H9 (cell line): ENCODE data around the gene MSTO1. TPM values are rescaled to one million over a fixed set of nuclear protein-coding genes. Genes with fewer than 3 reads are reported as not detected.
A peak's percentile ranks its signal among the peaks of the same experiment; 100 is the strongest.

Experiments used
- DNase-seq: peaks from one replicate; pipeline ENCODE4 v3.0.0-alpha.2; 2017
- H2AFZ ChIP-seq: one replicate; pipeline ENCODE4 v1.6.1; 2013; ENCODE audit warnings: mild to moderate bottlenecking, low read length, control low read depth, moderate library complexity
- H2AK5ac ChIP-seq: 2 replicates; pipeline ENCODE4 v1.6.1; 2013; ENCODE audit warnings: low read length, control low read depth, mixed read lengths; ENCODE audit not compliant: insufficient read length
- H2BK120ac ChIP-seq: one replicate; pipeline ENCODE4 v1.6.1; 2013; ENCODE audit warnings: low read depth, mild to moderate bottlenecking, low read length, control low read depth, inconsistent platforms; ENCODE audit not compliant: poor library complexity, severe bottlenecking
- H2BK12ac ChIP-seq: 2 replicates; pipeline ENCODE4 v1.6.1; 2013; ENCODE audit warnings: low read length, control low read depth, mixed read lengths, low read depth; ENCODE audit not compliant: insufficient read length
- H2BK15ac ChIP-seq: 2 replicates; pipeline ENCODE4 v1.6.1; 2013; ENCODE audit warnings: low read depth, low read length, control low read depth
- H2BK20ac ChIP-seq: one replicate; pipeline ENCODE4 v1.6.1; 2013; ENCODE audit warnings: low read depth, mild to moderate bottlenecking, low read length, control low read depth, inconsistent platforms; ENCODE audit not compliant: poor library complexity, severe bottlenecking
- H2BK5ac ChIP-seq: 2 replicates; pipeline ENCODE4 v1.6.1; 2013; ENCODE audit warnings: low read length, control low read depth, mixed read lengths; ENCODE audit not compliant: insufficient read length
- H3K14ac ChIP-seq: 2 replicates; pipeline ENCODE4 v1.6.1; 2013; ENCODE audit warnings: low read length, control low read depth; ENCODE audit not compliant: insufficient read depth
- H3K18ac ChIP-seq: 2 replicates; pipeline ENCODE4 v1.6.1; 2013; ENCODE audit warnings: low read depth, mild to moderate bottlenecking, mixed read lengths, low read length, control low read depth; ENCODE audit not compliant: insufficient read length
- H3K23ac ChIP-seq: 2 replicates; pipeline ENCODE4 v1.6.1; 2013; ENCODE audit warnings: low read length, control low read depth, mixed read lengths, low read depth; ENCODE audit not compliant: insufficient read length
- H3K23me2 ChIP-seq: 2 replicates; pipeline ENCODE4 v1.6.1; 2013; ENCODE audit warnings: low read depth, mild to moderate bottlenecking, mixed read lengths, low read length, control low read depth; ENCODE audit not compliant: insufficient read length, poor library complexity, severe bottlenecking
- H3K27ac ChIP-seq: 2 replicates; pipeline ENCODE4 v1.5.1; 2013; ENCODE audit warnings: low read length, control low read depth, mixed read lengths, low read depth; ENCODE audit not compliant: insufficient read length
- H3K27me3 ChIP-seq: 2 replicates; pipeline ENCODE4 v1.6.1; 2013; ENCODE audit warnings: low read length, control low read depth, inconsistent platforms; ENCODE audit not compliant: insufficient read depth
- H3K4ac ChIP-seq: 2 replicates; pipeline ENCODE4 v1.6.1; 2013; ENCODE audit warnings: low read depth, mild to moderate bottlenecking, control low read depth, inconsistent platforms, low read length, moderate library complexity
- H3K4me1 ChIP-seq: 2 replicates; pipeline ENCODE4 v1.6.1; 2013; ENCODE audit warnings: low read length, control low read depth, inconsistent platforms; ENCODE audit not compliant: insufficient read depth
- H3K4me2 ChIP-seq: 2 replicates; pipeline ENCODE4 v1.6.1; 2013; ENCODE audit warnings: low read length, control low read depth, mixed read lengths; ENCODE audit not compliant: insufficient read length, insufficient read depth
- H3K56ac ChIP-seq: 2 replicates; pipeline ENCODE4 v1.6.1; 2013; ENCODE audit warnings: low read depth, mild to moderate bottlenecking, mixed read lengths, low read length, control low read depth; ENCODE audit not compliant: insufficient read length
- H3K79me1 ChIP-seq: 2 replicates; pipeline ENCODE4 v1.6.1; 2013; ENCODE audit warnings: low read depth, mild to moderate bottlenecking, moderate library complexity, low read length, control low read depth, inconsistent platforms; ENCODE audit not compliant: insufficient read depth, poor library complexity, severe bottlenecking
- H3K79me2 ChIP-seq: 2 replicates; pipeline ENCODE4 v1.6.1; 2013; ENCODE audit warnings: low read length, control low read depth, inconsistent platforms; ENCODE audit not compliant: insufficient read depth
- H3K9ac ChIP-seq: 2 replicates; pipeline ENCODE4 v1.6.1; 2013; ENCODE audit warnings: low read length, control low read depth, mixed read lengths; ENCODE audit not compliant: insufficient read length; ENCODE audit errors: extremely low read depth
- H3K9me3 ChIP-seq: one replicate; pipeline ENCODE4 v1.6.1; 2013; ENCODE audit warnings: low read depth, low read length, inconsistent platforms; ENCODE audit not compliant: control insufficient read depth
- H3T11ph ChIP-seq: one replicate; pipeline ENCODE4 v1.6.1; 2013; ENCODE audit warnings: mild to moderate bottlenecking, low read length, control low read depth, inconsistent platforms
- H4K20me1 ChIP-seq: one replicate; pipeline ENCODE4 v1.6.1; 2013; ENCODE audit not compliant: control insufficient read depth, insufficient read length, insufficient read depth
- H4K5ac ChIP-seq: 2 replicates; pipeline ENCODE4 v1.6.1; 2013; ENCODE audit warnings: low read depth, mild to moderate bottlenecking, mixed read lengths, low read length, control low read depth; ENCODE audit not compliant: insufficient read length
- H4K8ac ChIP-seq: replicated peaks from 2 replicates; pipeline ENCODE4 v1.6.1; 2013; ENCODE audit warnings: low read length, control low read depth, mixed read lengths, low read depth; ENCODE audit not compliant: insufficient read length
- H4K91ac ChIP-seq: 2 replicates; pipeline ENCODE4 v1.6.1; 2013; ENCODE audit warnings: low read depth, mild to moderate bottlenecking, moderate library complexity, mixed read lengths, low read length, control low read depth; ENCODE audit not compliant: insufficient read length
- H3K27ac Mint-ChIP-seq, 3 experiments: 2 replicates in 2 of 3; 3 replicates in 1 of 3; pipeline ENCODE4 v1.8.0; 2020 to 2021; ENCODE audit warnings: mixed read lengths in 3 of 3, mild to moderate bottlenecking in 1 of 3, moderate library complexity in 1 of 3
- H3K27me3 Mint-ChIP-seq: 2 replicates; pipeline ENCODE4 v1.8.0; 2021; ENCODE audit warnings: low read depth, mild to moderate bottlenecking, moderate library complexity, mixed read lengths
- H3K36me3 Mint-ChIP-seq, 3 experiments: 2 replicates in 2 of 3; 3 replicates in 1 of 3; pipeline ENCODE4 v1.8.0; 2020 to 2021; ENCODE audit warnings: low read depth in 3 of 3, mixed read lengths in 3 of 3; ENCODE audit not compliant: insufficient read depth in 1 of 3
- H3K4me1 Mint-ChIP-seq, 2 experiments: 2 replicates each; pipeline ENCODE4 v1.8.0; 2020; ENCODE audit warnings: mixed read lengths in 2 of 2
- H3K4me3 Mint-ChIP-seq, 2 experiments: 2 replicates in 1 of 2; 3 replicates in 1 of 2; pipeline ENCODE4 v1.8.0; 2020 to 2021; ENCODE audit warnings: mild to moderate bottlenecking in 2 of 2, mixed read lengths in 2 of 2, moderate library complexity in 1 of 2
- H3K9me3 Mint-ChIP-seq, 2 experiments: 2 replicates in 1 of 2; 3 replicates in 1 of 2; pipeline ENCODE4 v1.8.0; 2020; ENCODE audit warnings: mild to moderate bottlenecking in 2 of 2, mixed read lengths in 2 of 2, moderate library complexity in 1 of 2
- CTCF ChIP-seq: fragments of 200-600 bp; sonication (generic); conservative IDR thresholded peaks from 3 replicates; pipeline ENCODE4 v1.8.0; 2021; ENCODE audit warnings: antibody characterized with exemption, mild to moderate bottlenecking
- WGBS: extraction: QIAGEN DNeasy Blood & Tissue Kit; methylation state at CpG from one replicate; pipeline ENCODE4 v1.1.7; 2013; ENCODE audit warnings: missing lambda C conversion rate, low lambda C conversion rate, mixed read lengths; ENCODE audit not compliant: insufficient read length; ENCODE audit errors: extremely low coverage; 5-methylcytosine and 5-hydroxymethylcytosine counted together
- total RNA-seq: library from RNA; stranded (reverse); gene quantifications from 2 replicates; pipeline ENCODE4 v1.2.1, GENCODE V29; 2021

The MSTO1 gene
- total RNA-seq, 1 experiment from 2014 or later, result 96.2 TPM

- Mint-ChIP-seq H3K4me1 (peaks cover 4 to 14% of the 10 kb centered on the region in 2 experiments), H3K4me3 (no peak overlapping the region), H3K9me3 (peaks cover 32 to 39% of the 10 kb centered on the region in 2 experiments), H3K36me3 (peaks cover 18 to 32% (median 21%) of the 10 kb centered on the region in 3 experiments), H3K27me3 (peaks cover 4% of the 10 kb centered on the region), H3K27ac (peak overlapping the region in 1 of 3 experiments; percentile 2; a peak in 1 of 7 replicates)
- Histone ChIP-seq H3K79me2 (no peaks in the 10 kb centered on the region), H3T11ph (no peak overlapping the region), H4K20me1 (no peaks in the 10 kb centered on the region), H2BK5ac (no peak overlapping the region), H3K14ac (no peak overlapping the region), H3K9me3 (peaks cover 24% of the 10 kb centered on the region), H2BK20ac (no peak overlapping the region), H3K27ac (no peak overlapping the region), H2BK12ac (no peak overlapping the region), H3K4me1 (no peaks in the 10 kb centered on the region), H3K27me3 (no peaks in the 10 kb centered on the region), H4K8ac (no peak overlapping the region), H3K23ac (no peak overlapping the region), H3K4me2 (no peak overlapping the region), H2BK120ac (no peak overlapping the region), H2AFZ (no peak overlapping the region), H2BK15ac (no peak overlapping the region), H4K91ac (no peak overlapping the region), H3K56ac (no peak overlapping the region), H3K9ac (no peak overlapping the region), H3K23me2 (no peaks in the 10 kb centered on the region), H3K18ac (no peak overlapping the region), H3K79me1 (no peaks in the 10 kb centered on the region), H3K4ac (no peak overlapping the region), H4K5ac (no peak overlapping the region), H2AK5ac (no peak overlapping the region)
- no peak for TF ChIP-seq CTCF
- DNase-seq, result no peak
- WGBS, result no CpG with 5 or more reads among the region's 4 CpGs
These were observed 35.1 kb downstream of the MSTO1 start for GRCh38 chr1:155645034-155645598.
